ENCODE measurements around the gene DMD. TPM values are rescaled to one million over a fixed set of nuclear protein-coding genes. Genes with fewer than 3 reads are reported as not detected.

Gene DMD
- polyA plus RNA-seq, 1 donor from 2014 or later: 21.6 TPM

- H3F3A ChIP-seq (ENCODE audit: insufficient read depth, low read length, poor library complexity, severe bottlenecking): no peaks in the 10 kb centered on the region
- H3K9me2 ChIP-seq (ENCODE audit: insufficient read depth, low read length): no peaks in the 10 kb centered on the region
- H3K9ac ChIP-seq (ENCODE audit: low read length): no peak overlapping the region
- H4K20me1 ChIP-seq (ENCODE audit: insufficient read depth): no peaks in the 10 kb centered on the region
- H3K4me3 ChIP-seq (ENCODE audit: low read length): no peak overlapping the region
- TF ChIP-seq TAF1 (IDR thresholded peaks at IDR 0.05; ENCODE audit: low read depth) (no peak), EP300 (conservative IDR thresholded peaks at IDR 0.05; ENCODE audit: poor library complexity, severe bottlenecking) (no peak), RAD21 (conservative IDR thresholded peaks at IDR 0.05) (no peak), REST (IDR thresholded peaks at IDR 0.05; ENCODE audit: borderline replicate concordance) (no peak), EZH2 (IDR thresholded peaks at IDR 0.05; ENCODE audit: borderline replicate concordance, insufficient read depth, low read length, poor library complexity, severe bottlenecking) (no peak), SMC3 (conservative IDR thresholded peaks at IDR 0.05; ENCODE audit: poor library complexity) (no peak), MXI1 (conservative IDR thresholded peaks at IDR 0.05; ENCODE audit: poor library complexity, severe bottlenecking) (no peak), CTCF (IDR thresholded peaks at IDR 0.05; ENCODE audit: poor library complexity, severe bottlenecking) (no peak), POLR2AphosphoS5 (IDR thresholded peaks at IDR 0.05) (no peak)
- no peak overlapping the region for H3K27ac ChIP-seq (ENCODE audit: low read length)
- no peak overlapping the region for H3K4me2 ChIP-seq (ENCODE audit: low read length)
- H3K36me3 ChIP-seq (ENCODE audit: insufficient read depth, low read length): no peaks in the 10 kb centered on the region
- H3K9me3 ChIP-seq (ENCODE audit: low read length): no peaks in the 10 kb centered on the region
- no peak overlapping the region for H2AFZ ChIP-seq (ENCODE audit: low read depth, low read length)
- H3K79me2 ChIP-seq (replicated peaks; ENCODE audit: insufficient read depth, low read length): no peaks in the 10 kb centered on the region
- H3K27me3 ChIP-seq (ENCODE audit: insufficient read depth, low read depth, low read length): no peaks in the 10 kb centered on the region
Measured at GRCh38 chrX:31653422-31653821, 1557.9 kb downstream of the DMD start.

- H3K9me2 ChIP-seq (ENCODE audit: insufficient read depth, low read length): no peaks in the 10 kb centered on the region
- H3K4me2 ChIP-seq (ENCODE audit: low read length): no peak overlapping the region
- H3K9ac ChIP-seq (ENCODE audit: low read length): no peak overlapping the region
- no peaks in the 10 kb centered on the region for H3K9me3 ChIP-seq (ENCODE audit: low read length)
- H3K79me2 ChIP-seq (replicated peaks; ENCODE audit: insufficient read depth, low read length): no peaks in the 10 kb centered on the region
- H3K36me3 ChIP-seq (ENCODE audit: insufficient read depth, low read length): no peaks in the 10 kb centered on the region
- H3K27ac ChIP-seq (ENCODE audit: low read length): no peak overlapping the region
- no peak overlapping the region for H3K4me3 ChIP-seq (ENCODE audit: low read length)
- no peaks in the 10 kb centered on the region for H3F3A ChIP-seq (ENCODE audit: insufficient read depth, low read length, poor library complexity, severe bottlenecking)
- TF ChIP-seq RAD21 (conservative IDR thresholded peaks at IDR 0.05) (no peak), TAF1 (IDR thresholded peaks at IDR 0.05; ENCODE audit: low read depth) (no peak), CTCF (IDR thresholded peaks at IDR 0.05; ENCODE audit: poor library complexity, severe bottlenecking) (no peak), MXI1 (conservative IDR thresholded peaks at IDR 0.05; ENCODE audit: poor library complexity, severe bottlenecking) (no peak), EZH2 (IDR thresholded peaks at IDR 0.05; ENCODE audit: borderline replicate concordance, insufficient read depth, low read length, poor library complexity, severe bottlenecking) (no peak)
- H3K27me3 ChIP-seq (ENCODE audit: insufficient read depth, low read depth, low read length): no peaks in the 10 kb centered on the region
- H4K20me1 ChIP-seq (ENCODE audit: insufficient read depth): no peaks in the 10 kb centered on the region
- no peak overlapping the region for H2AFZ ChIP-seq (ENCODE audit: low read depth, low read length)
Measured at GRCh38 chrX:31652650-31653049, 1558.7 kb downstream of the DMD start.
